Ishikawa (cell line): ENCODE measurements around the gene NMUR1.

Source experiments
- NFIC ChIP-seq: IDR thresholded peaks from 2 replicates; pipeline ENCODE4 v1.6.1; 2012
- TAF1 ChIP-seq: IDR thresholded peaks from 2 replicates; pipeline ENCODE4 v1.6.1; 2012; ENCODE audit warnings: low read depth, mild to moderate bottlenecking
- YY1 ChIP-seq: IDR thresholded peaks from 2 replicates; pipeline ENCODE4 v1.6.1; 2012; ENCODE audit warnings: low read depth

DNA sequence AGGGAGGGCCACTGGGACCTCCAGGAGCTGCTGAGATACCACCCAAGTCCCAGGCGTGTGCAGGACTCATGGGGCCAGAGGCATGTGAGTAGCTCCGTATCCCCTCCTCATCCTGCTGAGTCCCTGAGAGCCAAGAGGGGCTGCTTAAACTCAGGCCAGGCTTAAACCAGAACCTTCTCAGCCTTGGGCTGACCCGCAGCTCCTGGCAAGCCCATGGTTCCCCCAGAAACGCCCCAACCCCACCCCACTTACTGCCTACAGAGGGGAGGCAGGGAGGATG lies 2.5 kb upstream of the NMUR1 start:
- TF ChIP-seq TAF1 (no peak), YY1 (no peak), NFIC (no peak)
